Measurements from ENCODE around the gene OPCML.

DNA sequence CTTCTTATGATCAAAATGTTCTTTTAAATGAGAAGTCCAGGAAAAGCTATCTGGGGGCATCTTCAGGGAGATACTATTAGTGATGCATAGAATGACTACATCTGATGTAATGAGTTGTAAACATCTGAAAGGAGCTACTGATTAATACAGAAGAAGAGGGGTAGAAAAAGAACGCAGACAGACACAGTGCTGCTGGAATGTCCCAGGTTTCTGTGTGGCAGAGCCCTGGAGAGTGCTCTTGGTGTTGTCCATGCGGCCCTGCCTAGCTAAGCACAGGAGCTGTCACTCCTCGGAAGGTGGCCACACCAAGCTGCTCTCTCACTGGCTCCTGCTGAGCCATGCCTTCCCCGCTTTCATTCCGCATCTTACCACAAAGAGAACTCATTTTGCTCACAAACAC lies 768.8 kb downstream of the OPCML start:
- TF ChIP-seq, protein P1, sequence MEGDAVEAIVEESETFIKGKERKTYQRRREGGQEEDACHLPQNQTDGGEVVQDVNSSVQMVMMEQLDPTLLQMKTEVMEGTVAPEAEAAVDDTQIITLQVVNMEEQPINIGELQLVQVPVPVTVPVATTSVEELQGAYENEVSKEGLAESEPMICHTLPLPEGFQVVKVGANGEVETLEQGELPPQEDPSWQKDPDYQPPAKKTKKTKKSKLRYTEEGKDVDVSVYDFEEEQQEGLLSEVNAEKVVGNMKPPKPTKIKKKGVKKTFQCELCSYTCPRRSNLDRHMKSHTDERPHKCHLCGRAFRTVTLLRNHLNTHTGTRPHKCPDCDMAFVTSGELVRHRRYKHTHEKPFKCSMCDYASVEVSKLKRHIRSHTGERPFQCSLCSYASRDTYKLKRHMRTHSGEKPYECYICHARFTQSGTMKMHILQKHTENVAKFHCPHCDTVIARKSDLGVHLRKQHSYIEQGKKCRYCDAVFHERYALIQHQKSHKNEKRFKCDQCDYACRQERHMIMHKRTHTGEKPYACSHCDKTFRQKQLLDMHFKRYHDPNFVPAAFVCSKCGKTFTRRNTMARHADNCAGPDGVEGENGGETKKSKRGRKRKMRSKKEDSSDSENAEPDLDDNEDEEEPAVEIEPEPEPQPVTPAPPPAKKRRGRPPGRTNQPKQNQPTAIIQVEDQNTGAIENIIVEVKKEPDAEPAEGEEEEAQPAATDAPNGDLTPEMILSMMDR (IDR thresholded peaks at IDR 0.05; ENCODE audit: insufficient read depth, low read length), result no peak
- TF ChIP-seq POLR2AphosphoS5 (IDR thresholded peaks at IDR 0.05; ENCODE audit: low read depth), result no peak
- TF ChIP-seq GABPA (IDR thresholded peaks at IDR 0.05; ENCODE audit: low read depth), result no peak

Measured in HL-60 (cell line).